ENCODE data around the gene CACNA1C. TPM values are rescaled to one million over a fixed set of nuclear protein-coding genes. Genes with fewer than 3 reads are reported as not detected.

The CACNA1C gene
- total RNA-seq, 1 donor from 2014 or later = 1.6 TPM

DNA sequence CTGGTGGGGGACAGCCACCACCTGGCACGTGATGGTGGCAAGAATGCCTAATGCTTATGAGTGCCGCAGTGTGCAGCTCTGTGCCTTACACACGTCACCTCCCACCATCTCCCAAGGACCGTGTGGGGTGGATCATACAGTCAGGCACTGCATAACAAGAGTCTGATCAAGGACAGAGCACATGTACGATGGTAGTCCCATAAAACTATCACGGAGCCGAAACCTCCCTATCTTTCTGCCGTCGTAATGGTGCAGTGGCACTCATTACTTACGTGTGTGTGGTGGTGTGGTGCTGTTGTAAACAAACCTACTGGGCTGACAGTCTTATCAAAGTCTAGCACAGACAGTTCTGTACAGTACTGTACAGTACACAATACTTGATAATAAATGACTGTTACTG is 89.3 kb downstream of the CACNA1C start:
- Mint-ChIP-seq H3K4me1 (no peaks in the 10 kb centered on the region), H3K4me3 (no peak overlapping the region), H3K9me3 (no peaks in the 10 kb centered on the region), H3K27ac (ENCODE audit: unreplicated experiment) (no peak overlapping the region), H3K36me3 (ENCODE audit: low read depth) (no peaks in the 10 kb centered on the region), H3K27me3 (ENCODE audit: low read depth) (peaks cover 2% of the 10 kb centered on the region)
- no peak for DNase-seq (ENCODE audit: low read depth, low spot score)
- TF ChIP-seq, protein P1, sequence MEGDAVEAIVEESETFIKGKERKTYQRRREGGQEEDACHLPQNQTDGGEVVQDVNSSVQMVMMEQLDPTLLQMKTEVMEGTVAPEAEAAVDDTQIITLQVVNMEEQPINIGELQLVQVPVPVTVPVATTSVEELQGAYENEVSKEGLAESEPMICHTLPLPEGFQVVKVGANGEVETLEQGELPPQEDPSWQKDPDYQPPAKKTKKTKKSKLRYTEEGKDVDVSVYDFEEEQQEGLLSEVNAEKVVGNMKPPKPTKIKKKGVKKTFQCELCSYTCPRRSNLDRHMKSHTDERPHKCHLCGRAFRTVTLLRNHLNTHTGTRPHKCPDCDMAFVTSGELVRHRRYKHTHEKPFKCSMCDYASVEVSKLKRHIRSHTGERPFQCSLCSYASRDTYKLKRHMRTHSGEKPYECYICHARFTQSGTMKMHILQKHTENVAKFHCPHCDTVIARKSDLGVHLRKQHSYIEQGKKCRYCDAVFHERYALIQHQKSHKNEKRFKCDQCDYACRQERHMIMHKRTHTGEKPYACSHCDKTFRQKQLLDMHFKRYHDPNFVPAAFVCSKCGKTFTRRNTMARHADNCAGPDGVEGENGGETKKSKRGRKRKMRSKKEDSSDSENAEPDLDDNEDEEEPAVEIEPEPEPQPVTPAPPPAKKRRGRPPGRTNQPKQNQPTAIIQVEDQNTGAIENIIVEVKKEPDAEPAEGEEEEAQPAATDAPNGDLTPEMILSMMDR (conservative IDR thresholded peaks at IDR 0.05) = no peak

DNA sequence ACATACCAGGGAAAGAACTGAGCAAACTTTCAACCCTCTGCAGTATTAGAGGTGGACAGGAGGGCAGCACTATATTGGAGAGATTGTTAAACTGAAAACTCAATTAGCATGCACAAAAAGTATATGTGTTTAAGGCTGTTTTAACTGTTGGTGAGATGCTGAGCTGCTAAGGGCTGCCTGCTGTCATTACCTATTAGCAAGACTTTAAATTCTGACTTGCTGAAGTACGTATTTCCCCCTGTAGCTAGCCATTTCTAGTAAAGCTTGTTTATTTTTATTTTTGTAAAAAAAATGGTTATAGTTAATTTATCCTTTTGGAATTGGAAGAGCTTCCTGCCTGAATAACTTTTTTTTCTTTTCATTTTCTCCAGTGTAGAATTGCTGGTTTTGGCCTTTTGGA is 92.2 kb downstream of the CACNA1C start:
- Mint-ChIP-seq H3K27ac (ENCODE audit: unreplicated experiment) (no peak overlapping the region), H3K4me1 (no peaks in the 10 kb centered on the region), H3K27me3 (ENCODE audit: low read depth) (peaks cover 2% of the 10 kb centered on the region), H3K4me3 (no peak overlapping the region), H3K9me3 (no peaks in the 10 kb centered on the region), H3K36me3 (ENCODE audit: low read depth) (no peaks in the 10 kb centered on the region)
- TF ChIP-seq, protein P1 (conservative IDR thresholded peaks at IDR 0.05) = no peak
- DNase-seq (ENCODE audit: low read depth, low spot score) = no peak

DNA sequence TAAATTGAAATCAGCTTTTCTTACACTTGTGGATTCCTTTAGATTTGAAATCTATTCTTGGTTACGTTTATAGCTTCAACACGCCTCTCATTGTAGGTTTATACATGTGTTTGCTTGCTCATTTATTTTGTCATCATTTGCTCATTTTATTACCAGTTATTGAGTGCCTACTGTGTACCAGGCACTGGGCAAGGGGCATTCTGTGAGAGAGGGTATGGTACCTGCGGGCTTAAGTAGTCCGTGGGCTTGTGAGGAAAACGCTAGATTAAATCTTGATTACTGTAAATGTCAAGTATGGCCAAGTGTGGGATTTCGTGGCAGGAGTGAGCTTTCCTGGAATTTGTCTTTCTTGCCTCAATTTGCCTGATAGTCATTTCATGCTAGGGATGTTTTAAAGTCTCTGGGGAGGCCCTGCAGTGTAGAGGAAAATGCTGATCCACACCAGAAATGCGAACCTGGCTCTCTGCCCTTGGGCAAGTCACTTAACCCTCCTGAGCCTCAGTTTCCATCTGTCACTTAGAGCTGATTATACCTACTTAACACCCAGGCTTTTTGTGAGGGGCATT is 92.7 kb downstream of the CACNA1C start:
- Mint-ChIP-seq H3K27ac (ENCODE audit: unreplicated experiment) (no peak overlapping the region), H3K9me3 (no peaks in the 10 kb centered on the region), H3K4me1 (no peaks in the 10 kb centered on the region), H3K36me3 (ENCODE audit: low read depth) (no peaks in the 10 kb centered on the region), H3K27me3 (ENCODE audit: low read depth) (peaks cover 2% of the 10 kb centered on the region), H3K4me3 (no peak overlapping the region)
- no peak for DNase-seq (ENCODE audit: low read depth, low spot score)
- TF ChIP-seq, protein P1 (conservative IDR thresholded peaks at IDR 0.05) = no peak

DNA sequence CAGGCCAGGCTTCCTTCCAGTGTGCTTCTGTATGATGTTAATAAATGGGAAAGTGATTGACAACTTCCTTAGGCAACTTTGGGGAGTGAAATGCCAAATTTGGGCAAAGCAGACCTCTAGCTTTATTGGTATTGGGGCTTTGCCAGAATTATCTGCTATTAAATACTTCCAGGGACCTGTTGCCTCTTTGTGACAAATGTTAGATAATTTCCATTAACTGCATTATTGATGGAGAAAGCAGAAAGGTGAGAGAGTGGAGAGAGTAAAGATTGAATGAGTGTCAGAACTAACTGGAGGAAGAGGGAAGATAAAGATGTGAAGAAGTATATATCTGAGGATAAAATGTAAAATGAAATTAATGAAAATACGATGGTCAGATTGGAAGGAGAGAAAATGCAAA is 94.5 kb downstream of the CACNA1C start:
- no peaks in the 10 kb centered on the region for H3K4me1 Mint-ChIP-seq
- peaks cover 2% of the 10 kb centered on the region for H3K27me3 Mint-ChIP-seq (ENCODE audit: low read depth)
- TF ChIP-seq, protein P1 (conservative IDR thresholded peaks at IDR 0.05) = no peak
- no peaks in the 10 kb centered on the region for H3K36me3 Mint-ChIP-seq (ENCODE audit: low read depth)
- no peak overlapping the region for H3K27ac Mint-ChIP-seq (ENCODE audit: unreplicated experiment)
- H3K9me3 Mint-ChIP-seq = no peaks in the 10 kb centered on the region
- no peak for DNase-seq (ENCODE audit: low read depth, low spot score)
- H3K4me3 Mint-ChIP-seq = no peak overlapping the region

DNA sequence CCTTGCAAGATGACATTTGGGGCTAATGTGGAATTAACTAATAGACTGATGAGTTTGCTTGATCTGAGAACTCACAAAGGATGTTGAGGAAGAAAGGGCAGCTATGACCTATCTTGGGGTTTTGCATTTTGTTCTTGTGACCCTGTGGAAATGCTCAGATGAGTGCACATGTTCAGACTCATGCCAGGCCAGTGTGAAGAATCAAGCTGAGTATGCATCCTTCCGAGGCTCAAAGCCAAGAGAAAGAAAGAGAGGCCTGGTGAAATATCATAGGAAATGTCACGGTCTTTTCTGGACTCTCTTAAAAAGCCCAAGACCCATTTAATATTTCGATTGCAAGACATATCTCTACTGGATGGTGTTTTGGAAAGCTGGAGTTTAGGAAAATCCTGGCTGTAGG is 96.3 kb downstream of the CACNA1C start:
- Mint-ChIP-seq H3K27ac (ENCODE audit: unreplicated experiment) (no peak overlapping the region), H3K4me1 (peaks cover 8% of the 10 kb centered on the region), H3K4me3 (no peak overlapping the region), H3K9me3 (no peaks in the 10 kb centered on the region), H3K27me3 (ENCODE audit: low read depth) (peaks cover 2% of the 10 kb centered on the region), H3K36me3 (ENCODE audit: low read depth) (no peaks in the 10 kb centered on the region)
- TF ChIP-seq, protein P1 (conservative IDR thresholded peaks at IDR 0.05) = no peak
- DNase-seq (ENCODE audit: low read depth, low spot score) = no peak
